Measurements from ENCODE around the gene CRY2. TPM values are rescaled to one million over a fixed set of nuclear protein-coding genes. Genes with fewer than 3 reads are reported as not detected.

CRY2 gene
- polyA plus RNA-seq, 1 of the 3 experiments (the other 2 are of a cell fraction): 6.7 TPM

DNA sequence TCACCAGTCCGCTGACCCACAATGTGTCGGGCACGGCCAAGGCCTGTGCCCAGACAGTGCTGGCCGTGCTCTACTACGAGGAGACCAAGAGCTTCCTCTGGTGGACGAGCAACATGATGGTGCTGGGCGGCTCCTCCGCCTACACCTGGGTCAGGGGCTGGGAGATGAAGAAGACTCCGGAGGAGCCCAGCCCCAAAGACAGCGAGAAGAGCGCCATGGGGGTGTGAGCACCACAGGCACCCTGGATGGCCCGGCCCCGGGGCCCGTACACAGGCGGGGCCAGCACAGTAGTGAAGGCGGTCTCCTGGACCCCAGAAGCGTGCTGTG is 36.2 kb upstream of the CRY2 start:
- H3K9me2 ChIP-seq: no peaks in the 10 kb centered on the region
- H3K9ac ChIP-seq: no peak overlapping the region
- H3K4me2 ChIP-seq: no peak overlapping the region
- WGBS (ENCODE audit: low lambda C conversion rate): 81% methylated on average over 6 of the region's 17 CpGs
- no peaks in the 10 kb centered on the region for H3K9me3 ChIP-seq
- no peak overlapping the region for H3K4me3 ChIP-seq (ENCODE audit: low read depth in 2 of 2, low read length in 1 of 2)
- POLR2A ChIA-PET: no interaction called here
- H3K79me2 ChIP-seq (ENCODE audit: insufficient read depth): peaks cover 36% of the 10 kb centered on the region
- peaks cover 11 to 36% of the 10 kb centered on the region in 2 experiments for H3K36me3 ChIP-seq (replicated peaks in 1 of 2; ENCODE audit: control insufficient read depth in 1 of 2, insufficient read depth in 2 of 2, low read length in 1 of 2)
- H4K20me1 ChIP-seq (ENCODE audit: insufficient read depth): peaks cover 39% of the 10 kb centered on the region
- no peak overlapping the region for H2AFZ ChIP-seq (ENCODE audit: low read depth)
- no peak overlapping the region for H3K27ac ChIP-seq (ENCODE audit: low read depth in 2 of 2, low read length in 1 of 2)
- DNase-seq: no peak
- peaks cover 9 to 23% of the 10 kb centered on the region in 2 experiments; a peak in 2 of 4 replicates for H3K4me1 ChIP-seq (ENCODE audit: control insufficient read depth in 1 of 2, insufficient read depth in 2 of 2, low read depth in 1 of 2, low read length in 1 of 2)
- no peaks in the 10 kb centered on the region for H3F3A ChIP-seq (replicated peaks; ENCODE audit: insufficient read depth)
- no peaks in the 10 kb centered on the region for H3K27me3 ChIP-seq (ENCODE audit: insufficient read depth)
- TF ChIP-seq SMC3 (IDR thresholded peaks at IDR 0.05; ENCODE audit: low read depth, low read length) (no peak), NFIC (IDR thresholded peaks at IDR 0.05; ENCODE audit: borderline replicate concordance) (no peak)
- CTCF ChIA-PET: no interaction called here

DNA sequence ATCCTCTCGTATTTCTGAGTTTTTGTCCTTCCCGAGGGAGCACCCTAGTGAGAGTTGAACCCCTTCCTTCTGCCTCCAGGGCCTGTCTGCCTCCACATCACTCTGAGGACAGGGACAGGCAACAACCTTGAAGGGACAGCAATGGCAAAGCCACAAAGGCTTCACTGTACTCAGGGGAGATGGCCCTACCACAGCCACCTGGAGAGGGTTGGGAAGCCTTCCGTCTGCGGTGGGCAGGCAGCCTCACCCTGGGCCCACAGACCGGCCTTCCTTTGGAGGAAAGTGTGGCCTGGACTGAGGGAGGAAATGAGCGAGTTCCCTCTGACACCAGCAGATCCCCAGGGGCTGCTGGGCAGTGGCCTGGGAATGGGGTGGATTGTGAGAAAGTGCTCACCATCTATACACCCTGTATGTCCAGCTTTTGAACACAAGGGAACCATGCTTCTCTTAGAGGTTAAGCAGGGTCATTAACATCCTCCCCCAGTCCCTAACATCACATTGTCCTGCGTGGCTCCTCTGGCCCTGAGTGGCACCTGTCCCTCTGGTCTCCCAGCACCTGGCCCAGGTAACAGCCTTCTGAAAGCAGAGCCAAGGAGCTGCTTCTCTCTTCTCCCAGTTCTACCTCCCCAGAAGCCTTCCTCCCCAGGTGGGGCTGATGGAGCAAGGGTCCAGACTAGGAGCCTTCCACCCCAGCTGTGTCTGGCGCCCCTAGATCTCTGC is 35.5 kb upstream of the CRY2 start:
- Histone ChIP-seq H3K4me1 (ENCODE audit: control insufficient read depth in 1 of 2, insufficient read depth in 2 of 2, low read depth in 1 of 2, low read length in 1 of 2) (peaks cover 7 to 16% of the 10 kb centered on the region in 2 experiments; a peak in 2 of 4 replicates), H3F3A (replicated peaks; ENCODE audit: insufficient read depth) (no peaks in the 10 kb centered on the region), H4K20me1 (ENCODE audit: insufficient read depth) (peaks cover 34% of the 10 kb centered on the region), H3K9me3 (no peaks in the 10 kb centered on the region), H3K9ac (no peak overlapping the region), H3K4me2 (no peak overlapping the region), H3K4me3 (ENCODE audit: low read depth in 2 of 2, low read length in 1 of 2) (no peak overlapping the region), H3K27me3 (ENCODE audit: insufficient read depth) (no peaks in the 10 kb centered on the region), H2AFZ (ENCODE audit: low read depth) (no peak overlapping the region), H3K36me3 (replicated peaks in 1 of 2; ENCODE audit: control insufficient read depth in 1 of 2, insufficient read depth in 2 of 2, low read length in 1 of 2) (peaks cover 8 to 36% of the 10 kb centered on the region in 2 experiments), H3K9me2 (no peaks in the 10 kb centered on the region), H3K27ac (ENCODE audit: low read depth in 2 of 2, low read length in 1 of 2) (no peak overlapping the region), H3K79me2 (ENCODE audit: insufficient read depth) (peaks cover 30% of the 10 kb centered on the region)
- TF ChIP-seq YY1 (IDR thresholded peaks at IDR 0.05; ENCODE audit: low read depth) (no peak), FOXJ3 (CRISPR knock-in tag; IDR thresholded peaks at IDR 0.05) (no peak), EP300 (IDR thresholded peaks at IDR 0.05; ENCODE audit: borderline replicate concordance in 1 of 2, low read depth in 1 of 2, low read length in 1 of 2) (no peak), RCOR1 (IDR thresholded peaks at IDR 0.05; ENCODE audit: low read length) (no peak), USF1 (IDR thresholded peaks at IDR 0.05; ENCODE audit: borderline replicate concordance, low read depth) (no peak), RFX5 (IDR thresholded peaks at IDR 0.05; ENCODE audit: low read length) (no peak), NFIC (IDR thresholded peaks at IDR 0.05; ENCODE audit: borderline replicate concordance) (no peak), NRF1 (IDR thresholded peaks at IDR 0.05; ENCODE audit: low read depth, low read length) (no peak), FOXM1 (IDR thresholded peaks at IDR 0.05; ENCODE audit: low read depth) (no peak), TAF1 (IDR thresholded peaks at IDR 0.05; ENCODE audit: borderline replicate concordance, low read depth, low read length) (no peak), RXRA (IDR thresholded peaks at IDR 0.05; ENCODE audit: borderline replicate concordance, low read depth) (no peak), CTCF (IDR thresholded peaks at IDR 0.05) (no peak), SIN3A (IDR thresholded peaks at IDR 0.05; ENCODE audit: borderline replicate concordance, low read depth, low read length) (no peak), GATA2 (CRISPR knock-in tag; IDR thresholded peaks at IDR 0.05) (no peak), JUND (IDR thresholded peaks at IDR 0.05) (no peak), IRF3 (IDR thresholded peaks at IDR 0.05; ENCODE audit: low read depth, low read length) (no peak)
- TF ChIP-seq, protein P1, sequence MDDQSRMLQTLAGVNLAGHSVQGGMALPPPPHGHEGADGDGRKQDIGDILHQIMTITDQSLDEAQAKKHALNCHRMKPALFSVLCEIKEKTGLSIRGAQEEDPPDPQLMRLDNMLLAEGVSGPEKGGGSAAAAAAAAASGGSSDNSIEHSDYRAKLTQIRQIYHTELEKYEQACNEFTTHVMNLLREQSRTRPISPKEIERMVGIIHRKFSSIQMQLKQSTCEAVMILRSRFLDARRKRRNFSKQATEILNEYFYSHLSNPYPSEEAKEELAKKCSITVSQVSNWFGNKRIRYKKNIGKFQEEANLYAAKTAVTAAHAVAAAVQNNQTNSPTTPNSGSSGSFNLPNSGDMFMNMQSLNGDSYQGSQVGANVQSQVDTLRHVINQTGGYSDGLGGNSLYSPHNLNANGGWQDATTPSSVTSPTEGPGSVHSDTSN (IDR thresholded peaks at IDR 0.05): no peak
- ChIA-PET CTCF (no interaction called here), POLR2A (no interaction called here)
- 93% methylated on average over 5 of the region's 8 CpGs for WGBS (ENCODE audit: low lambda C conversion rate)
- DNase-seq: no peak
